ENCODE results near the gene CD164.

Gene CD164

DNA sequence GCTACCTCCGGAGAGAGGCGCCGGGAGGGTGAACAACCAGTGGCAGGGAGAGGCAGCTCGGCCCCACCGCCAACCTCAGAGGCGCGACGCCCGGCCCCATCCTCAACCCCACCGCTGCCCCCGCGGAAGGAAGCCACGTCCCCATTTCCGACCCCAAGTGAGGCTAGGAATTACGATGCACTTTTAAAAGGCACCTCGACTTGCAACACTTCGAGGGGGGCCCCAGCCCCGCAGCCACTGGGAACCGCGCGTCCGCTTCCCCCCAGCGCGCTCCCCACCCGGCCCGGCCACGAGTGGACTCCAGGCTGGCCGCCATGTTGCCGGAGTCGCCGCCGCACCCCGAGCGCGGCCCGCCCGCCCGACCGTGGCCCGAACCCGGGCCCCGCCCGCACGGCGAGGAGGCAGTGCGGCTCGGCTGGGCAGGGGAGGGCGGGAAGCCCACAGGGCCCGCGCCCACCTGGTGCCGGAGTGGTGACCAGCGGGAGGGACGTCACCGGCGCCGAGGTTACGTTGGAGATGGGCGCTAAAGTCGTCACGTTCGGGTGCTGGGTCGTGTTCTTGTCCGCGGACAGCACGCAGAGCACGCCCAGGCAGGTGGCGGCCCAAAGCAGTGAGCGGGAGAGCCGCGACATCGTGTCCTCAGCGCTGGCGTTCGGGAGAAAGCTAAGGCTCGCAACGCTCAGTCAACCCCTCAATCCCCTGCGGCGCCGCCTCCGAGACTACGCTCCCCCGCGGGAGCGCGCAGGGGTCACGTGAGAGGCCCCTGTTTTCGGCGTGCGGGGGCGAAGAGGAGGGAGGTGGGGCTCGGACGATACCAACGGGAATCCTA lies at the start of gene CD164:
Gene CD164, minus strand, starts transcription at position 721 of the 829 bp plus-strand sequence. Its CDS starts 89 bp downstream, at position 632.
- DNase-seq = peak; percentile 98 to 99 (median 98)

DNA sequence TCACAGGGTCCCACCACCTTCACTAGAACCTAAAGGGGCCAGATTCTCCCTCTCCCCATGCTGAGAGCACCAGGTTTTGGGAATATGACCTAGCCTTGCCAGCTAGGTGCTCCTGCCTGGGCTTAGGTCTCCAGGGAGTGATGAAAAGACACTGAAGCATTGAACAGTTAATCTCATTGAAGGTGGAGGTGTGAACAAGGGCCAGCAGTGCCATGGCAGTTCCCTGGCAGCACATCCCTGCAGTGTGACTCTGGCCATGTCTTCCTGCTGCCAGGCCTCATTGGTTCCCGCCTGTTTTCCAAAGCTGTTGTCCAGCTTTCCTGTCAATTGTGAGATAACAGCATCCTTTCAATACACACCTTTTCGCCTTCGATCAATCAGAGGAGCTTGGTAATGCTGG lies 47.2 kb upstream of the CD164 start:
- no peak for DNase-seq

GRCh38 chr6:109428889-109429477 lies 46.7 kb upstream of the CD164 start:
- no peak for DNase-seq

GRCh38 chr6:109424946-109425345 lies 42.7 kb upstream of the CD164 start:
- DNase-seq = no peak

GRCh38 chr6:109421184-109421583 lies 38.9 kb upstream of the CD164 start:
- DNase-seq = no peak

GRCh38 chr6:109420751-109421150 lies 38.5 kb upstream of the CD164 start:
- DNase-seq = no peak

- no peak for DNase-seq
These were observed 35.4 kb upstream of the CD164 start for GRCh38 chr6:109417646-109418045.

DNA sequence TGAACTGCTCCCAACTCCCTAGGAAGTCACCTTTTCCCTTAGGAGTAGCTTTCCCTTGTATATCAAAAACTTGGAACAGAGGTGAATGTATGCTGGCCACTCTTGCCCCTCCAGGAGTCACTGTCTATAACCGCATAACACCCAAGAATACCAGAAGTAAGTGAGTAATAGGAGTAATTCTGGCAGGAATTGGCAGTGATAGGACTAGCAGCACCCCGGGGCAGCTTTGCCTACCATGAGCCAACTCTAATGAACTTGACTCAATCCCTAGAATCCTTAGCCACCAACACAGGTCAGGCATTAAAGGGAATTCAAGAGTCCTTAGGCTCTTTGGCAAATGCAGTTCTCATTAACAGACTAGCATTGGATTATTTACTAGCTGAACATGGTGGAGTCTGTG lies 28.8 kb upstream of the CD164 start:
- no peak for DNase-seq

DNA sequence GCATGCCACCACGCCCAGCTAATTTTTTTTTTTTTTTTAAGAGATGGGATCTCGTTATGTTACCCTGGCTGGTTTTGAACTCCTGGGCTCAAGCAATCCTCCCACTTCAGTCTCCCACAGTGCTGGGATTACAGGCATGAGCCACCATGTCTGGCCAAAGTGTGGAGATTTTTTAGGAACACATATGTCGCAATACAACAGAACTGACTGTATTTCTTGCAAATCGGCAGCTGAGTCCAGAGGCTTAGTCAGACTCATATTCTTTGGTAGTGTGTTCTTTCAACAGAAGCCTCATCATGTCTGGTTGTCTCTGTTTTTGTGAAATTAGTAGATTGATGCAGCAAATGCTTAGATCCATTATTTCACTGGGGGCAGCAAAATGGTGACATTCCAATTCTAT lies 23.9 kb upstream of the CD164 start:
- peak; percentile 75 to 89 (median 88) for DNase-seq

DNA sequence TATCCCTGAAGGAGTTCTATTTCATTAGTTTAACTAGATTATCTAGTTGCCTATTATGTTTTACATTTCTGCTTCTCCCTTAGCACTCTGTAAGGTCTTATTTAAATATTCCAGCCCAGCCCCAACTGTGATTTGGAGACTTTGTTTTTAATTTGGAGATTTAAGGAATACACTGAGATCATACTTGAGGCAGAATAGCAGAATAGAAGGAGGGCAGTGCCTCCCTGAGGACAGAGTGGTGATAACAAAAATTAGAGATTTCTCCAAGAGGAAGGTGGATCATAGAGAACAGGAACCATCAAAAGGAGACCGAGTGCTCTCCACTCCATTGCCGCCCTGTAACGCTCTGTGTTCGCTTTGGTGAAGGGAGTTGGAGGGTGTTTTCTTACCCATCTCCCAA lies 14.8 kb upstream of the CD164 start:
- peak; percentile 65 to 73 (median 69) for DNase-seq

DNA sequence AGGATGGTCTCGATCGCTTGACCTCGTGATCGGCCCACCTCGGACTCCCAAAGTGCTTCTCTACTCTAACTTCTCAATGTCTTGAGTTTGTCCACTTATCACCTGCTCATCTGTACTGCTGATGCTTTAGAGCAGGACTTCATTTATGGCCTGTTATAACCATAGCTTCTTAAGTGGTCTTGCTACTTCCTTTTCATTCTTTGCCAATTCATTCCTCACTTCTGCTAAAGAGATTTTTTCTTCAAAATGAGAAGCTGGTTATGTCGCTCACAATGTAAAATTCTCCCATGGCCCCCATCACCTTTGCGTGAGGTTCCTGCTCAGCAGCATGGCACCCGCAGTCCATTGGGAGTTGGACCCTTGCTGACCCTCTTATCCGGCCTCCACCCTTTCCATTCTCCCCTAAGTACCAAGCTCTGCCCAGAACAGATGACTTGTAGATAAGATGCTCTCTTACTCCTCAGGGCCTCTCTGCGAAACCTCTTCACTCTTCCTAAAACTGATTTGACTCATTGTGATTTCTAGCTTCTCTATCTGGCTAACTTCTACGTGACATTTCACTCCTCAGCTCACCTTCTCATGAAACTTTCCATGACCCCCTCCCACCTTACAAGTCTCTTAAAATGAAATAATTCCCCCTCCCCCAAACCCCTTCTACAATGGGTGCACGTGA lies 13.9 kb upstream of the CD164 start:
- DNase-seq = no peak

DNA sequence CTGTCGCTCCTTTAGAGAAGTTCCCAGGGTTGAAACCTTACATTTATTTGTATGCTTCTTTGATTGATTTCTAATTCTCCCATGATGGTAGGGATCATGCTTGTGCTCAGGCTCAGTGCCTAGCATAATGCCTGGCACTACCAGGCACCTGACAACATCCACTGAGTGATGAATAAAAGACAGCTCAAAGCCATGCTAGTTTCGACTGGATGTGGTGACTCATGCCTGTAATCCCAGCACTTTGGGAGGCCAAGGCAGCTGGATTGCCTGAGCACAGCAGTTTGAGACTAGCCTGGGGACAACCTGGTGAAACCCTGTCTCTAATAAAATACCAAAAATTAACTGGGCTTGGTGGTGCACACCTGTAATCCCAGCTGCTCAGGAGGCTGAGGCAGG lies 11.6 kb upstream of the CD164 start:
- peak; percentile 50 to 60 (median 57) for DNase-seq

- peak in 1 of 3 donors; percentile 23 for DNase-seq
These were observed 11.1 kb upstream of the CD164 start for GRCh38 chr6:109393157-109393885.

DNA sequence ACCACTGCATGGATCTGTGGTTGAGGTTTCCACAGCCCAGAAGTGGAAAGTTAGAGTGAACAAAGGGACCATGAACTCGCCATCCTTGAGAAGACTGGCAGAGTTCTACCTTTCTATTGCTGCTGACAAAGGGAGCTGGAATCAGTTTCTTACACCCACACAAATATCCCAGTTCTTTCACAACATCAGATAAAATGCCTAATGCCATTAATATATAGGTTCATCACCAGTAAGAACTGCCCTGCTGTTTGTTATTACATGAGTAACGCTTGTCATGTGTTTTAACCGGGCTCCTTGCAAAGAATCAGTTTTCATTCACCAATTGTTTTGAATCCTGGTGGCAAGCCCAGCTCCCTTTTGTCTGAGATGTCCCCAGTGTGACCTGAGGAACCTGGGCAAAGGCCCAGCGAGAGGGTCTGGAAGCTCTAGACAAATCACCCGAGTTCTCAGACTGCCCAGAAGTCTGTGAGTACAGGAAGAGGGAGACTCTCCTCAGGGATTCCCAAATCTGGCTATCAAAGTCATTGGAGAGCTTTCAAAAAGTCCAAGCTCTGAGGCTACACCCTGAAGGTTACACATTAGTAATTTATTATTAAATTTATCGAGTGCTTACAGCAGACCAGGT lies 7.5 kb upstream of the CD164 start:
- no peak for DNase-seq

GRCh38 chr6:109388265-109388664 lies 6.0 kb upstream of the CD164 start:
- DNase-seq = no peak

DNA sequence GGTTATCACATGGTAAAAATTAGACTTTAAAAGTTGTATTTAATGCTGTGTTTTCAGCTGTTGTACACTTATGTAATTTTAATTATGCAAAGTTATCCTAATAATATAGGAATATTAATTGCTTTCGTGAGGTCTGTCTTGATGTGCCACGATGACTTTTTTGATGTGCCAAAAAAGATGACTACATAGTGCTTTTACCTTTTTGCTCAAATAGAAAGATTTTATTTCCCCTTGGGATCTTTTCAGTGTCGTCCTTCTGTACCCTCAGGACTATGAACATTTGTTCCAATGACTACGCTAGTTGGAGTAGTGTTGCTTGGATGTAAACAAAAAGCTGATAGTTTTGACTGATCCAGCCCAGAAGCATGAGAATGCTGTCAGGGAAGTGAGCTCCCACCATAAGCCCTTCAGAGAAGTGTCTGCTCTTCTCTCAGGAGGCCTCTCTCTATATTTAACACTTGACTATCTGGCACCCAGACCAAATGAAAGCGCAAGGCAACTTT lies 1.2 kb upstream of the CD164 start:
- DNase-seq = peak in 2 of 3 donors; percentile 24 to 31

GRCh38 chr6:109382576-109383437 lies 540 bp upstream of the CD164 start:
- peak; percentile 94 to 97 (median 95) for DNase-seq

DNA sequence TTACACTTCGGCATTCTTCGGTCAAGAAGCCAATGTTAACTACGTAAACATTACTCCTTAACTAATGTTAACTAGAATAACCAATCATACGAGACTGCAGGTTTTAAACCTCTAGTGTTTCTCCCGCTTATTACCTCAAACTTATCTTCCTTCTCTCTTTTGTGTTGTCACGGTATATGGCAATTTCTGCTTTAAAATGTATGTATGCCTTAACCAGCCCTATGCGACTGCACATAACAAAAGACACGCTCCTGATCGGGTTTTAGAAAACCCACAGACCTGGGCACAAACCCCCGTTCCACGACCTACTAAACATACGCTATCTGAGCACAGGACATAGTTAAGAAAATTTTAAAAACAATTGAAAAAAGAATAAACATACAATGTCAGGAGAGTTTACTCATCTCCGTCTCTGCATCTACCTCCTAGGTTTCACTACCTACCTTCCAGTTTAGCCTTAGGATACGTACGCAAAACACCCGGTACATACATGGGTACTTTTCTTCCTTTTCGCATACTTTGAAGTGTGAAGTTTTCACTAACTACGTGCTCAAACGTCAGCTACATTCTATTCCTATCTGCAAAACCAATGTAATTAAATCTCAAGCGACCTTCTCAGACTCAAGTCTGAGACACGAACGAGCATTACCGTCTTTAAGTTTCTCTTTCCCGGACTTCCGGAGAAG lies 1.1 kb downstream of the CD164 start:
- peak; percentile 29 to 59 (median 47) for DNase-seq

- no peak for DNase-seq
These were observed 2.6 kb downstream of the CD164 start for GRCh38 chr6:109379711-109380110.

- no peak for DNase-seq
These were observed 4.5 kb downstream of the CD164 start for GRCh38 chr6:109377717-109378116.
